Measurements from ENCODE around the gene DPPA3.
"Not testable (repeated sequence)": the region's sequence is repeated elsewhere in the genome, so short reads cannot be mapped to it uniquely, and the experiment has no call there.

DPPA3 gene

DNA sequence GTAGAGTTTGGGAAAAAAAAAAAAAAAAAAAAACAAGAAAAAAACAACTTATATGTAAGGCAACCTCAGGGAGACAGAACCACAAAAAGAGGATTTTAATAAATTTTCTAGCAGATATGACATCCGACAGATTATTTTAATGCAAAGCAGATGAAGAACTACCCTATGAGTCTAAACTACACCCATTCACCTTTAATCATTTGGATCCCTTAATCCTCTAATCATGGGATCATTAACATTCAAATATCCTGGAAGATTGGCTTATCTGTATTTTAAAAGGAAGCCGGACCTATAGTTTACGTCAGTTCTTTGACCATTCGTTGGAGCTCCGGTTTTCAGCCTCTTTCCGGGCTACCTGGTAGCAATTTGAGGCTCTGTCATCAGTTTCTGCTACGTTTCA lies at the start of gene DPPA3:
DPPA3 (plus strand) TSS at position 301 of the 400 bp plus-strand sequence. CDS start 138 bp downstream, outside the sequence.
- in situ Hi-C loops (cut with HindIII; ENCODE audit: low sequenced_read_pairs): loop anchor here (10.0 kb wide), 1 partner anchor 74 kb away; the partner anchor contains the start of gene NANOG

DNA sequence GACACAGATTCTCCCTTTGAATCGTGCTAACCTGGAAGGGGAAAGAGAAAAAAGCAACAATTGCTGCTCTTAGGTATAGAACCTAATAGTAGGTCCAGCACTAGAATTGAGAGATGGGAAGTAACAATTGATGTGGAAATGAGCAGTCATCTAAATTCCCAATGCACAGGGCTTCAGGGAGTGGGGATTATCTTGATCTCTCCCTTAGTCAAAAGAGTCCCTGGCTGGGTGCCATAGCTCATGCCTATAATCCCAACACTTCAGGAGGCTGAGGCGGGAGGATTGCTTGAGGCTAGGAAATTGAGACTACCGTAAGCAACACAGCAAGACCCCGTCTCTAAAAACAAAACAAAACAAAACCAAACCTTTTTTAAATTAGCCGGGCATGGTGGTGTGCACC lies 49.5 kb upstream of the DPPA3 start:
- in situ Hi-C loops (cut with HindIII; ENCODE audit: low sequenced_read_pairs): no loop called here

DNA sequence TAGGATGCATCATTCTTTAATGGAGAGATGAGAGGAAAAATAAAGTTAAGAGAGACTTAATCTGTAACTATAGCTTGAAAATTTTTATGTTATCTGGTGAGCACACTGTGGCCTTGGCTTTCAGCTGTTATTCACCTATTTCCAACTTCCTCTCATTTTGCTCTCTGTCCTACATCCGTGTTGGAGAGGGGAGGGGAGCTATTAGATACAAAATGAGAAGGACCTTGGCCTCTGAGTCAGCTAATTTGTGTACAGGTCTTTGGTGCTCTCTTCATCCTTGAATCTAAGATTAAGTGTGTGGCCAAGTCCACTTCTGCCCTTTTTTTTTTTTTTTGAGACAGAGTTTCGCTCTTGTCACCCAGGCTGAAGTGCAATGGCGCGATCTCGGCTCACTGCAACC lies 44.6 kb upstream of the DPPA3 start:
- in situ Hi-C loops (cut with HindIII; ENCODE audit: low sequenced_read_pairs): no loop called here

DNA sequence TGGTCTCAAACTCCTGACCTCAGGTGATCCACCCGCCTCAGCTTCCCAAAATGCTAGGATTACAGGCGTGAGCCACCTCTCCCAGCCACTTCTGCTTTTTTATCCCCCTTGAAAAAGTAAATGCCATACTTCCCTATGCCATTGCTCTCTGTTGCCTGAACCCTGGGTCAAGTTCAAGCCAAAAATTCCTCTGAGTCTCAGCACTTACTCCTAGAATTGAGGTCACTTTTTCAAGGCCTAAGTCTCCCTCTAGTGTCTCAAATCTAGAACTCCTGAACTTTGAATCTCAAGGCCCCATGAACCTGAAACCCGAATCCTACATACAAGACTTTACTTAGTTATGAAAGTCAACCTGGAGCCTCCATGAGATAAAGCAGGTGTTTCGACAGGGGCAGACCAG lies 44.1 kb upstream of the DPPA3 start:
- in situ Hi-C loops (cut with HindIII; ENCODE audit: low sequenced_read_pairs): no loop called here

DNA sequence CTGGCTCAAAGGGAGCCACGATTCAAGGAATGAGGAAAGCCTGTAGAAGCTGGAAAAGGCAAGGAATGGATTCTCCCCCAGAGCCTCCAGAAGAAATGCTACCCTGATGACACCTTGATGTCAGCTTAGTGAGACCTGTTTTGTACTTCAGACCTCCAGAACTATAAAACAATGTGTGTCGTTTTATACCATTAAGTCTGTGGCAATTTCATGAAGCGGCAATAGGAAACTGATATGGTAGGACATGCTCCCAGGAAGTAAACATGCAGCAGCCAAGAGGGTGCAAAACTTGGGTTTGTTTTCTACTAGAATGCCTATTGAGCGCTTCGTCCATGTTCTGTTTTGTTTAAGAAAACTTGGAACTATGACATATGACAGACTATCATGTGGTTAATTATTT lies 43.1 kb upstream of the DPPA3 start:
- in situ Hi-C loops (cut with HindIII; ENCODE audit: low sequenced_read_pairs): no loop called here

DNA sequence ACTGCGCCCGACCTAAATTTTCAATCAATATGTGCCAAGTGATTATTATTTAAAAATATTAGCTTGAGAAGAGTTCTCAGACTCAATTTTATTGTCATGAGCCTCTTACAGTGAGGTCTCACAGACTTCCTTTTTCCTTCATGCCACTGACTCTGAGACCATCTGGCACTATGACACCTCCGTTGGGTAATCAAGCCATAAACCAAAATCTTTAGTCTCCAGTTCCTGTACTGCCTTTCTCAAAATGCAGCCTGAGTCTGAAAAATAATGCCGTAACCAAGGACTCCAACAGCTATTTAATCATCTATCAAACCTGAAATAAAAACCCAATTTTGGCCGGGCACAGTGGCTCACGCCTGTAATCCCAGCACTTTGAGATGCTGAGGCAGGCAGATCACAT lies 35.8 kb upstream of the DPPA3 start:
- in situ Hi-C loops (cut with HindIII; ENCODE audit: low sequenced_read_pairs): not testable (repeated sequence)

DNA sequence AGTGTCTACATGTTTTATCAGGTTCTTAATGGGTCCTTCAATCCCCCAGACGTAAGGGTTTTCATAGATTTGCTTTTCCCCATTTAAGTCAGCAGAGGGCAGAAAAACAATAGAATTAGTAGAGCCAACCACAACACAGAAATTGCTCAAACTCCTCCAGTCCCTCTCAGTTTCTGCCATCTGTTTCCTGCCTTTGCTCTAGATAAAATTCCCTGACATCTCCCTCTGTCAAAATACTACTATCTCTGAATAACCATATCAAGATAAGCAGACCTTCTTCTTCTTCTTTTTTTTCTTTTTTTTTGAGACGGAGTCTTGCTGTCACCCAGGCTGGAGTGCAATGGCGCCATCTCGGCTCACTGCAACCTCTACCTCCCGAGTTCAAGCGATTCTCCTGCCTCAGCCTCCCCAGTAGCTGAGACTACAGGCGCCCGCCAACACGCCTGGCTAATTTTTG lies 33.8 kb upstream of the DPPA3 start:
- in situ Hi-C loops (cut with HindIII; ENCODE audit: low sequenced_read_pairs): not testable (repeated sequence)

DNA sequence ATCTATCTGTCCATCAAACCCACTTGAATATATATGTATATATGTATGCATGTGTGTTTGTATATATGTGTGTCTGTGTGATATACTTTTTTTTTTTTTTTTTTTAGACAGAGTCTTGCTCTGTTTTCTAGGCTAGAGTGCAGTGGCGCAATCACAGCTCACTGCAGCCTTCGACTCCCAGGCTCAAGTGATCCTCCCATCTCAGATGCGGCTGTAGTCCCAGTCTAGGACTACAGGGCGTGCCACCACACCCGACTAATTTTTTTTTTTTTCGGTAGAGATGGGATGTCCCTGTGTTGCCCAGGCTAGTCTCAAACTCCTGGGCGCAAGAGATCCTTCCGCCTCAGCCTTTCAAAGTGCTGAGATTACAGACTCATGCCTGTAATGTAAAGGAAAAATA lies 32.5 kb upstream of the DPPA3 start:
- in situ Hi-C loops (cut with HindIII; ENCODE audit: low sequenced_read_pairs): no loop called here

DNA sequence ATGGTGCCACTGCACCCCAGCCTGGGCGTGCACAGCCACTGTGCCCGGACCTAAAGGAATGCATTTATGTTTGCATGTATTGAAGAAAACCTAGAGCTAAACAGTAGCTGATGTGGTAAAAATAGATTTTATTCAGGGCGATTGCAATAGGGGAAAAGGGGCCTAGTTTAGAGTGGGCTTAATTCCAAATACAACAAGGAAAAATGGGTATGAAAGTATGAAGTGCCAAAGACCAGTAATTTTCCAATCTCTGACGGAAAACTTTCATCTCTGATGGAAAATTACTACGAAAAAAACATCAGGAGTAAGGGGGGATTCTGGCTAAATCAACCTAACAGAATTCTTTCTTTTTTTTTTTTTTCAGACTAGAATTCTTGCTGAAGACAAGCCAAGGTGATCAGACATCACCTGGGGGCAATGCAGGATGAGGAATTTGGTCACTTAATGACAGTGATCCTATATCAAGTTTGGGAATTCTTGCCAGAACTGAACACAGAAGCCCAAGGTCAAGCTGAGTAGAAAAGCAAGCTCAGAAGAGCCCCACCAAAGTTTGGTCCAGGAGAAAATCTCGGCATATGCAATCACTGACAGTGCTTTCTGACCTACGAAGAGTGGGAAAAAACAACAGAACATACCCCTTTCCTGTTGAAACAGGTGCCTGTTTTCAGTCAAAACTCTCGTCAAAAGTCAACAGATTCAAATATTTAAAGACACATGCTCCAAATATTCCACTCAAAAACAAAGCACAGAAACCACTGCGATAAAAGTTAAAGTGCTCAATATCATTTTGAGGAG lies 31.8 kb upstream of the DPPA3 start:
- in situ Hi-C loops (cut with HindIII; ENCODE audit: low sequenced_read_pairs): no loop called here

DNA sequence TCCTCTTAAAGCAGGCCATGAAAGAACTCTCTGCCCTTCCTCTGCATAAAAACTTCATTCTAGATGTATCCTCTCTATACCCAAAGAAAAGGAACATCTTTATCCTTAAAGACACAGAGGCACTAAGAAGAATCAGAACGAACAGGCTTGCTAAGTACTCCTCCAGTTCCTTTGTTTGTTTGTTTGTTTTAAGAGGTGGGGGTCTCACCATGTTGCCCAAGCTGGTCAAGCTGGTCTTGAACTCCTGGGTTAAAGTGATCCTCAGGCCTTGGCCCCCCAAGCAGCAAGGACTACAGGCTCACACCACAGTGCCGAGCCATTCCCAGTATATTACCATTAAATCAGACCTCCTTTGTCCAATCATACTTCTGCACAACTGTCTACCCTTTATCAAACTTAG lies 29.7 kb upstream of the DPPA3 start:
- in situ Hi-C loops (cut with HindIII; ENCODE audit: low sequenced_read_pairs): no loop called here

DNA sequence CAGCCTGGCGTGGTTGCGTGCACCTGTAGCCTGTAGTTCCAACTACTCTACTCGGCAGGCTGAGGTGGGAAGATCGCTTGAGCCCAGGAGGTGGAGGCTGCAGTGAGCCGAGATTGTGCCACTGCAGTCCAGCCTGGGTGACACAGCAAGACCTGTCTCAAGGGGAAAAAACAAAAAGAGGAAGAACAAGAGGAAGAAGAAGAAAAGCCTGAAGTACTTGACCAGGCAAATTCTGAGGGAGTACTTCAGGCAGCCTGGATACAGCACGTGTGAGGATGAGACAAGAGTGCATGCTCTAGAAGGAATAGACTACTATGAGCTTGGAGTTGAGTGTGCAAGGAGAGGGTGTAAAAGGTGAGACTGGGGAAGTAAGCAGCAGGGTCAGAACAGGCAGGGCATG lies 17.4 kb upstream of the DPPA3 start:
- in situ Hi-C loops (cut with HindIII; ENCODE audit: low sequenced_read_pairs): no loop called here

DNA sequence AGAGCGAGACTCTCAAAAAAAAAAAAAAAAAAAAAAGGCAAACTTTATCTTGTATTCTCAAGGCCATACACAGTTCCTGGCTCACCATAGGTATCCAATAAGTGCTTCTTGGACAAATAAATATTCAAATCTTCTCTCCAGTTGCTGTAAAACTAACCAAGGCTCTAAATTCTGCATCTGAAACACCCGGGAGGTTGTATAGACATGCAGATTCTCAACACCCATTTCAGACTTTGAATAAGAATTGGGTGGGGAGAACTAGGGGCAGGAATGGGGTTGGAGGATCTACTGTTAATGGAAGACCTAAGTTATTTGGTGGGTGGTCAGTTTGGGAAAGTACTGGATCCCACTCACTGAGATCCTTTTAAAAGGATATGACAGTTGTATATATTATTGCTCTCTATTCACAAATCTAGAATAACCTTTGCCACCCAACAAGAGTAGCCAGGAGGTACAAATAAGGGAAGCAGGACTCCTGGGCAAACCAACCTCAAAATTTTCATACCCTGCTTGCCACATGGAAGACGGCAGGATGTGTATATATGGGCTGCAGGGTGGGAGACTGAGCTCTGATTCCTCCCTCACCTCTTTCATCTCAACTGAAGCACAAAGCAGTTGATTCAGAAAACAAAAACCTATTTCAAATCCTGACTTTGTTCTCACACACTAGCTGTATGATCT lies 16.5 kb upstream of the DPPA3 start:
- in situ Hi-C loops (cut with HindIII; ENCODE audit: low sequenced_read_pairs): no loop called here

DNA sequence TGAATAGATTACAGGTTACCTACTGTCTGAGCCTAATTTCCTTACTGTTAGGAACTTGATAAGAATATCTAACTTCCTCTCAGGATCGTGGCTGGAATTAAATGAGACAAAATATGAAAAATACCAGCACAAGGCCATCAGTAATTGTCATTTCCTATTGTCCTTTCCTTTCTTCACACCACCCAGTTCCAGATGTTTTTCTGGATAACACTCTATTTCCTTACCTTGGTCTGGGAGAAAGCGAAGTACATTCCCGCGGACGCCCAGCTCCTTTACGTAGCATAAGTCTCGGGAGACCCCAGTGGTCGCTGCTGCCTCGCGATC lies 16.0 kb upstream of the DPPA3 start:
- in situ Hi-C loops (cut with HindIII; ENCODE audit: low sequenced_read_pairs): no loop called here

DNA sequence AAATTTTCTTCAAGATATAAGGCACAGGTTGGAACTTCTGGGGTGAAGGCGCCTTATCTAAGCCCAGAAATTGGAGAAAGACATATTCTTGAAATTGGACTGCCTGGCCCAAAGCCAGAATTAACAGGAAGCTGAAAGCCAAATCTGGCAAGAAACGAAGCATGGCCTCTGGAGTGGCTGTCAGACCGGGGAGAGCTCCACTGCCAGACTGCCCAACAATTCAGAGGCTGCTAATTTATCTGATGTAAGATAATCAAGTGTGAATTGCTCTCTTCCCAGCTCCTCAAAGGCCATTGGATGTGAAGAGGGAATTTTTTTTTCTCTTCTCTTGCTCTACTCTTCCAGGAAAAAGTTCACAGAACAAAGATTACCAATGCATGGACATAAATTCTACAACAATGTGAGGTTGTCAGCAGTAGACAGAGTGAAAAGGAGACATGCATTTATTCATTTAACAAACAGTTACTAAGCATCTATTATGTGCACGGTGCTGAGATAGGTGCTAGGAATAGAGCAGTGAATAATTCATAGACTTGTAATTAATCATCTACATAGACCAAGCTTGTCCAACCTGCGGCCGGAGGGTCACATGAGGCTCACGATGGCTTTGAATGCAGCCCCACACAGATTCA lies 15.6 kb upstream of the DPPA3 start, which contains the start of gene GDF3:
GDF3 (minus strand) TSS at position 210 of the 632 bp plus-strand sequence; CDS start at position 163, 47 bp downstream.
- in situ Hi-C loops (cut with HindIII; ENCODE audit: low sequenced_read_pairs): no loop called here

DNA sequence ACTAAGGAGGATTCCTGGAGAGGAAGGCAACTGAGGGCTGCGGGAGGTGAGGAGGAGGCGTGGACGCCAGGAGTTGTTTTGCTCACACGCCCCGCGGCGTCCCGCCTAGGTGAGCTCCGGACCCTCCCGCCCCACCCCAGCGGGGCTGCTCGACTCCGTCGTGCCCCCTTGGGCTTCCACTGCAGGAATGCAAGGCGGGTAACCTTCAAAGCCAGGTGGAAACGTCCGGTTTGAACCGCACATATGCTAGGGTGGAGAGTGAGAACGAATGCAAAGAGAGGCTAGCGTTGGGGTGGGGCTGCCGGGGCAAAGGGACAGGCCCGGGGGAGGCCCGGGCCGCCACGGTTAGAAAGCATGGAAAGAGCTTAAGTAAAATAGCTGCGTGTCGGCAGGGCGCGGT lies 5.4 kb upstream of the DPPA3 start:
- in situ Hi-C loops (cut with HindIII; ENCODE audit: low sequenced_read_pairs): no loop called here

DNA sequence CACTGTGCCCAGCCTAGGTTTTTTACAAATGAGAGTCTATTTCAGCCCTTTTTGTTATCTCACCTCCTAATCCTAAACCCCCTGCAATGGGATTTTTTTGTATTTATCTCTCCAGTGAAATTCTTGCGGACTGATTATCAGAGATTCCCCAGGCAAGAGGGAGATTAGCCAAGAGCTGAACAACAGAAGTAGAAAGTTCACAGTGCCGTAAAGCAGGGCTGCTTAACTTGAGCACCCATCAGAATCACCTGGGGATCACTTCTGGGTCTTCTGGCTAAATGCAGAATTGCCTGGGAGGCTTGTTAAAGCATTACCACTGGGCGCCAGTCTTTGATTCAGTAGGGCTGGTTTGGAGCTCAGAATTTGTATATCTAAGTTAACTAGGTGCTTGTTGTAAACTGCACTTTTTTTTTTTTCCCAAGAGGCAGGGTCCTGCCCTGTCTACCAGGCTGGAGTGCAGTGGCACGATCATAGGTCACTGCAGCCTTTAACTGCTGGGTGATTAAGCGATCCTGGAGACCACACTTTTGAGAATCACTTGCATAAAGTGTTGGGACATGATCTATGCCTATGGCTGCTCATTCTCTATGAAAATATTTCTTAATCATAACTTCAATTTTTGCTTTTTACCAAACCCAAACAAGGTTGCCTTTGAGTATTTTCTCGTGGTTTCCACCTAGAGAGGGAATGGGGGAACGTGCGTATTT lies 1.1 kb upstream of the DPPA3 start:
- in situ Hi-C loops (cut with HindIII; ENCODE audit: low sequenced_read_pairs): loop anchor here (10.0 kb wide), 1 partner anchor 75 kb away; the partner anchor contains the start of gene NANOG

DNA sequence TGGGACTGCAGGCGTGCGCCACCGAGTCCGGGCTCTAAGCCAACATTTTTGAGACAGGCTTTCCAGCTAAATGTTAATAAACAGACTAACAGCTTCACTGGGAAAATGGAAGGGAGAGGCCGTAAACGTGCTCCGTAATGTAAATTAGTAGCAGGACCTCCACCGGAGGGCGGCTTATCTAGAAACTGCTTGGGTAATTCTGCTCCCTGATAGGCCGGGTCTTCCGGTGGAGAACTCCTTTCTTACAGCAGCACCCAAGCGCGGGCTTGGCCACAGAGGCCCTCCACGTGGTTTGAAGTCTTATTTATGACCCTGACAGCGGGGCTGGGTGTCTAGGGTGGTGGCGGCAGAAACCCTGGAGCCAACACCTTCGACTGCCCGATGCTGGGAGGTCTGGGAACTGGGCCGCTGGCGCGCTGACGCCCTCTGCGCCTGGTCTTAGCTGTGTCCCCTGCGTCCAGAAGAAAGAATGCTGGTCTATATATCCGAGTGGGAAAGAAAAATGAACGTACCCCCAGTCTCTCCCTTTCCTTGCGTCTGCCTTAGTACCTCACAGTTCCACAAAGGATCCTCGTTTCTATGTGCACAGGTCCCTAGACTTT lies 1.7 kb downstream of the DPPA3 start:
- in situ Hi-C loops (cut with HindIII; ENCODE audit: low sequenced_read_pairs): loop anchor here (10.0 kb wide), 1 partner anchor 72 kb away; the partner anchor contains the start of gene NANOG

DNA sequence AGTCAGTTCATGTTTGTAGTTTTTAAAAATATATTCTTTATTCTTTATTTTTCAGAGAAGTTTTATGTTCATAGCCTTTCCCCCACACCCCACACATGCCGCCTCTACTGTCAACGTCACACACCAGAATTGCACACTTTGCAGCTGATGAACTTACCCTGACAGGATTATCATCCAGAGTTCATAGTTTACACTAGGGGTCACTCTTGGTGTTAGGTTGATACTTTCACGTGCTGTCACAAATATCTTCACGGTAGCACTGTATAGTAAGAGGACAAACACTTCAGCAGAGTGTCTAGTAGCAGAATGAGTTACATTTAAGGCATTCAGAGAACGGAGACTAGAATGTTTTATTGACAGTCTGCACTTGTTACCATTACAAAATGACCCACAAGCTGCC lies 5.1 kb downstream of the DPPA3 start:
- in situ Hi-C loops (cut with HindIII; ENCODE audit: low sequenced_read_pairs): loop anchor here (10.0 kb wide), 1 partner anchor 68 kb away; the partner anchor contains the start of gene NANOG

DNA sequence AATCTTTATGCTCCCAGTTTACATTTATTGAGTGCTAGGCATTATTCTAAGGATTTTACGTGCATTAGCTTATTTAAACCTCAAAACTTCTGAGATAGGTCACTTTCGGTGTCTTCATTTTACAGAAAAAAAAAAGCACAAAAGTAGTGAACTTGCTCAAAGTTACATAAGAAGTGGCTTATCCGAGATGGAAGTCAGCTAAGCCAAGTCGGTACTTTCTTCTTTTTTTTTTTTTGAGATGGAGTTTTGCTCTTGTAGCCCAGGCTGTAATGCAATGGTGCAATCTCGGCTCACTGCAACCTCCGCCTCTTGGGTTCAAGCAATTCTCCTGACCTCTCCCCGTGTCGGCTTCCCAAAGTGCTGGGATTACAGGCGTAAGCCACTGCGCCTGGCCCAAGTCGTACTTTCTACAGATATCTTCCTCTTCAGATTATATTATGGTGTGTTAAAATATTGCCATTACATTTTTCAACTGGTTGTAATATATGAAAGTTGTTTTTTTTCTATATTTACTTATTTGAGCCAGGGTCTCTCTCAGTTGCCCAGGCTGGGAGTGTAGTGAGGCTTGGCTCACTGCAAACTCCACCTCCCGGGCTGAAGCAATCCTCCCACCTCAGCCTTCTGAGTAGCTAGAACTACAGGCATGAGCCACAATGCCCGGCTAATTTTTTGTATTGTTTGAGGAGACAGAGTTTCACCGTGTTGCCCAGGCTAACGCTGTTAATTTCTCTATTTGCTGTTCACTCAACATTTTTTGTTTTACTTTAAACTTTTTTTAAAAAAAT lies 8.9 kb downstream of the DPPA3 start:
- in situ Hi-C loops (cut with HindIII; ENCODE audit: low sequenced_read_pairs): loop anchor here (10.0 kb wide), 1 partner anchor 65 kb away; the partner anchor contains the start of gene NANOG

DNA sequence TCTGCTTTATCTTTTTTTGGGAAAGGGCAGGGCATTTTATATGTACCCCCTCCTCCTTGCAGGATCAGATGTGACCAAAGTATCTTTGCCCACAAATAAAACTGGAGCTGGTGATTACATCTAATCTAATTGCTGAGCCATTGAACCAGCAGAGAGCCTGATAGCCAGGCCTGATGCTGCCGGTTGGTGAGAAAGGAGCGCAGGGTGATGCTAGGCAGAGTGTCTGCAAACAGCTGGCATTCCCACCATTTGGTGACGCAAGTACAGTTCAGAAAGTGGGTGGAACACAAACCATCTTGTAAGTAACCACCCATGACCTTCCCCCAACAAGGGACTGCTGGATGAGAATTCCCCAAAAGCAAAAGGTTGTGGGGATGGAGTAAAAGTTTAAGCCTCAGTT lies 12.7 kb downstream of the DPPA3 start:
- in situ Hi-C loops (cut with HindIII; ENCODE audit: low sequenced_read_pairs): no loop called here
